ENCODE results near the gene SETD1B.
A peak's percentile ranks its signal among the peaks of the same experiment; 100 is the strongest.
"Not testable (repeated sequence)": the region's sequence is repeated elsewhere in the genome, so short reads cannot be mapped to it uniquely, and the experiment has no call there.

SETD1B gene

DNA sequence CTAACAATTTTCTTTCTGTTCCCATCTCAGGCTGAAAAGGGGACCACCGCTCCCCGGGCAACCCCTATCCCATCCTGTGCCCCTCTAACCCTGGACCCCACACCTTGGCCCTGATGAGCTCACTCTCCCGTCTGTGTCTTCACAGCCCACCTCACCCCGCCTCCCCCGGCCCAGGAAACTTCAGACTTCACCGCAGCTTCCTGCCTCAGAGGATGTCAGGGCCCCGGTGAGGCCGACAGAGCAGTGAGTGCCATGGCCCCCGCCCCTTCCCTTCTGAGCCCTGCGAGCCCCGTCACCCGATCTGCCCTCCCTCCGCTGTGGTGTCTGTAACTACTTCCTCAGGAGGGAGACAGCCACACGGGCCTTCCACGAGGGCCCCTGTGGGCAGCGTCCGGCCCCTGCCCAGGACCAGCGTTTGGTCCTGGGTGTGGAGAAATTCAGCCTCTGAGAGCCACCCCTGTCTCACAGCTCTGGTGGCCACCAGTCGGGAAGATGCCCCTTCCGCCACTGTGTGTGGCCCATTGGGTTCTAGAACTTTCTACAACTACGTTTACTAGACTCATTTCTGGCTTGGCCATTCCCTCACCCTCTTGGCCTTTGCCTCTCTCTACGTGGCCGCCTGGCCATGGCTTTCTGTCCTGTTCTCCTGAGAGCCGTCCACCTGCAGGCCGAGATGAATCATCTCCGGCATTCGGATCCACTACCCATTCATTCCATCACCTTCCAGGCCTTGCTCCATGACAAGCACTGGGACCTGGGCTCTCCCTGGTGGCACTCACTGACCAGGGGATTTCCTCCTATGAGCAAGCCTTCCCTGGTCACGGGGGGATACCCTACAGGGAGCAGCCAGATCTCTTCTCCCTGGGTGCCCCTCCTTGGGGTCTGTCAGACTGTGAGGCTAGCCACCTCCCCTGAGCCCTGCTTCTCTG, 13.7 kb upstream of the SETD1B start:
- H3K4me1 ChIP-seq (ENCODE audit: control insufficient read depth, insufficient read depth, low read length, unreplicated experiment): peaks cover 9% of the 10 kb centered on the region
- H3K27ac ChIP-seq (ENCODE audit: low read depth, low read length): no peak overlapping the region
- H3K36me3 ChIP-seq (ENCODE audit: insufficient read depth, low read length): no peaks in the 10 kb centered on the region
- H3K79me2 ChIP-seq (ENCODE audit: control insufficient read depth, insufficient read depth, low read length, unreplicated experiment): no peaks in the 10 kb centered on the region
- no peak overlapping the region for H3K4me3 ChIP-seq (ENCODE audit: low read depth, low read length)
- no peaks in the 10 kb centered on the region for H3K27me3 ChIP-seq (ENCODE audit: insufficient read depth, low read length)
- H2AFZ ChIP-seq (ENCODE audit: low read length, unreplicated experiment): no peak overlapping the region

DNA sequence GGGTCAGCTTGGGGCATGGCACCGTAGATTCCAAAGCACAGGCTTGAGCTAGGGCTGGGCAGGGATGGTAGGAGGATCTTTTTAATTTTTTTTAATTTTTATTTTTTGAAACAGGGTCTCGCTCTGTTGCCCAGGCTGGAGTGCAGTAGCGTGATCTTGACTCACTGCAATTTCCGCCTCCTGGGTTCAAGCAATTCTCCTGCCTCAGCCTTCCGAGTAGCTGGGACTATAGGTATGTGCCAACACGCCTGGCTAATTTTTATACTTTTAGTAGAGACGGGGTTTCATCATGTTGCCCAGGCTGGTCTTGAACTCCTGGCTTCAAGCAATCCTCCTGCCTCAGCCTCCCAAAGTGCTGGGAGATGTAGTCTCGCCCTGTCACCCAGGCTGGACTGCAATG, 13.0 kb upstream of the SETD1B start:
- not testable (repeated sequence) for H3K27ac ChIP-seq (ENCODE audit: low read depth, low read length); H3K4me3 ChIP-seq (ENCODE audit: low read depth, low read length); H3K36me3 ChIP-seq (ENCODE audit: insufficient read depth, low read length); H3K79me2 ChIP-seq (ENCODE audit: control insufficient read depth, insufficient read depth, low read length, unreplicated experiment); H3K27me3 ChIP-seq (ENCODE audit: insufficient read depth, low read length); H2AFZ ChIP-seq (ENCODE audit: low read length, unreplicated experiment)
- peaks cover 10% of the 10 kb centered on the region for H3K4me1 ChIP-seq (ENCODE audit: control insufficient read depth, insufficient read depth, low read length, unreplicated experiment)

DNA sequence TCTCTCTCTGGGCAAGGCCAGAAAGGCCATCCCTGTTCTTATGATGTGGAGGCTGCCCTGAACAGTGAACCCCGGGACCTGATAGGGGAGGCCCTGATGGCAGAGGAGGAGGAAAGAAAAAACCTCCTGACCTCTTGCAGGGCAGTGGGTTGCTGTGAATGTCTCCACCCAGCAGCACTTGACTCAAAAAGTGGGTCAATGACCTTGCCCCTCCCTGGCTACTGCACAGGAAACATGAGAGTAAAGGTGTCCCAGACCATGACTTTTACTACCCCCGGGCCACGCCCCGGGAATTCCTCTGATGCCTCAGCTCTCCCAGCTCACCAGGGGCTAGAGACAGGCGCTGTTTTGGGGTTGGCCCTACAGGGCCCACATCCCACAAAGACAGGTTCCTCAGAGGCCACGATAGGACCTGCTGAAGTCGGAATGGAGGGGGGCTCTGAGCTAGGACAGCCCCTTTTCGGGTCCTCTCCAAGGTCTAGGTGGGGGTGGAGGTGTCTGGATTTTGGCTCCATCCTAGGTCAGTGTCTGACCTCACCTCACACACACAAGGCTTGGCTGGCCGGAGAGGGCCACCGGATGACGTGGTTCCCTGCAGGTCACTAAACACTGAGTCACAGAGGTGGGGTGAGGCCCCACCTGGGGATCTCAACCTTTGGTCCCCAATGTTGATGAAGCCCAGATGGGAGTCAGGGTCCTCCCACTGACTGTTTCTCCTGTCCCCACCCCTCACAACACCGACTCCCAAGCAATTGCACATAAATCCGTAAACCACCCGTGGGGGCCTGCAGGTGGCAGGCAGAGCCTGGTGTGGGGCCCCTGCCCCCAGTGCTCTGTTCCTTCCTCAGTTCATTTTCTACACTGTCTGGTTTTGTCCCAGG, 11.9 kb upstream of the SETD1B start:
- Histone ChIP-seq H3K4me1 (ENCODE audit: control insufficient read depth, insufficient read depth, low read length, unreplicated experiment) (peaks cover 12% of the 10 kb centered on the region), H3K27ac (ENCODE audit: low read depth, low read length) (no peak overlapping the region), H3K4me3 (ENCODE audit: low read depth, low read length) (no peak overlapping the region), H3K36me3 (ENCODE audit: insufficient read depth, low read length) (no peaks in the 10 kb centered on the region), H2AFZ (ENCODE audit: low read length, unreplicated experiment) (no peak overlapping the region), H3K79me2 (ENCODE audit: control insufficient read depth, insufficient read depth, low read length, unreplicated experiment) (peaks cover 8% of the 10 kb centered on the region), H3K27me3 (ENCODE audit: insufficient read depth, low read length) (no peaks in the 10 kb centered on the region)

DNA sequence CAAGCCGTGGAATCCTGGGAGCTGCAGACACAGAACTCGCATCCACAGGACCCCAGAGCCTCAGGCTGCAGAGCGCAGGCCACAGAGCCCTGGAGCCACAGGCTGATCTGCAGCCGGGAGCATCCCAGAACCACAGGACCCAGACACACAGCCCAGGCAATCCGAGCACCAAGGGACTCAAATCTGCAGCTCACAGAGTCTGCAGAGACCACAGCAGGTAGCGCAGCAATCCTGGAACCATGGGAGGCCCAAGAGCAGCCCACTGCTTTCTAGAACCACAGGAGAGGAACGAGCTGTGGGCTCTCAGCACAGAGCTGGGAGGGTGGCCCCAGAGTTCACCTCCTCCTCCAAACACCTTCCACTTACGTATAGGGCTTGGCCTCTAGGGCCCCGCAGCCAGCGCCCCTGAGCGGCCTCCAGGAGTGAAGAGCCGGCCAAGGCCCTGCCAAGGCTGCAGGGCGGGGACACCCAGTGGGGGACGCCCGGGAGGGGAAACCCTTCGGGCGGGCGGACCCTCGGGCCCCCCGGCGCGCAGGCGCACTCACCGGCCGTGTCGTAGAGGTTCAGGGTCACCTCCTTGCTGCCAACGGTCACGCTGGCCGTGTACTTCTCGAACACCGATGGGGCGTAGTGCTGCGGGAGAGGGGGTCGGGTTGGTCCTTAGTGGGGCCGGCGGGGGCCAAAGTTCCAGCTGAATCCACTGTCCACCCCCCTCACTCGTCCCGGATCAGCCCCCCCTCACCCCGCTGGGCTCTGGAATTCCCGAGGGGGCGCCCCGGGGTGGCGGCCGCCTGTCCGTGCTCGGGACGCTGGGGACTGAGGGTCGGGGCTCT, 11.0 kb upstream of the SETD1B start:
- H3K4me3 ChIP-seq (ENCODE audit: low read depth, low read length): peak overlapping the region; percentile 87
- H3K27ac ChIP-seq (ENCODE audit: low read depth, low read length): no peak overlapping the region
- no peaks in the 10 kb centered on the region for H3K27me3 ChIP-seq (ENCODE audit: insufficient read depth, low read length)
- H3K36me3 ChIP-seq (ENCODE audit: insufficient read depth, low read length): no peaks in the 10 kb centered on the region
- no peak overlapping the region for H2AFZ ChIP-seq (ENCODE audit: low read length, unreplicated experiment)
- H3K79me2 ChIP-seq (ENCODE audit: control insufficient read depth, insufficient read depth, low read length, unreplicated experiment): peaks cover 14% of the 10 kb centered on the region
- peaks cover 15% of the 10 kb centered on the region for H3K4me1 ChIP-seq (ENCODE audit: control insufficient read depth, insufficient read depth, low read length, unreplicated experiment)

- Histone ChIP-seq H3K27me3 (ENCODE audit: insufficient read depth, low read length) (no peaks in the 10 kb centered on the region), H2AFZ (ENCODE audit: low read length, unreplicated experiment) (peak within 1 kb of the TSS; percentile 63), H3K36me3 (ENCODE audit: insufficient read depth, low read length) (no peaks in the 10 kb centered on the region; the same call in 1 of the 2 replicates), H3K4me1 (ENCODE audit: control insufficient read depth, insufficient read depth, low read length, unreplicated experiment) (peaks cover 21% of the 10 kb centered on the region), H3K4me3 (ENCODE audit: low read depth, low read length) (peak within 1 kb of the TSS; percentile 87), H3K79me2 (ENCODE audit: control insufficient read depth, insufficient read depth, low read length, unreplicated experiment) (peaks cover 20% of the 10 kb centered on the region), H3K27ac (ENCODE audit: low read depth, low read length) (peak within 1 kb of the TSS; percentile 33)
Observed at GRCh38 chr12:121793440-121793837, 10.4 kb upstream of the SETD1B start, which contains the start of gene RHOF. TSS of gene RHOF (minus strand) at chr12:121793688. CDS start at chr12:121793633, 55 bp downstream.

- Histone ChIP-seq H3K27me3 (ENCODE audit: insufficient read depth, low read length) (no peaks in the 10 kb centered on the region), H3K79me2 (ENCODE audit: control insufficient read depth, insufficient read depth, low read length, unreplicated experiment) (peaks cover 25% of the 10 kb centered on the region), H2AFZ (ENCODE audit: low read length, unreplicated experiment) (peak overlapping the region; percentile 63), H3K36me3 (ENCODE audit: insufficient read depth, low read length) (no peaks in the 10 kb centered on the region; the same call in 1 of the 2 replicates), H3K4me1 (ENCODE audit: control insufficient read depth, insufficient read depth, low read length, unreplicated experiment) (peaks cover 27% of the 10 kb centered on the region), H3K4me3 (ENCODE audit: low read depth, low read length) (peak overlapping the region; percentile 87), H3K27ac (ENCODE audit: low read depth, low read length) (peak overlapping the region; percentile 33)
Observed at GRCh38 chr12:121793838-121794533, 9.8 kb upstream of the SETD1B start.

DNA sequence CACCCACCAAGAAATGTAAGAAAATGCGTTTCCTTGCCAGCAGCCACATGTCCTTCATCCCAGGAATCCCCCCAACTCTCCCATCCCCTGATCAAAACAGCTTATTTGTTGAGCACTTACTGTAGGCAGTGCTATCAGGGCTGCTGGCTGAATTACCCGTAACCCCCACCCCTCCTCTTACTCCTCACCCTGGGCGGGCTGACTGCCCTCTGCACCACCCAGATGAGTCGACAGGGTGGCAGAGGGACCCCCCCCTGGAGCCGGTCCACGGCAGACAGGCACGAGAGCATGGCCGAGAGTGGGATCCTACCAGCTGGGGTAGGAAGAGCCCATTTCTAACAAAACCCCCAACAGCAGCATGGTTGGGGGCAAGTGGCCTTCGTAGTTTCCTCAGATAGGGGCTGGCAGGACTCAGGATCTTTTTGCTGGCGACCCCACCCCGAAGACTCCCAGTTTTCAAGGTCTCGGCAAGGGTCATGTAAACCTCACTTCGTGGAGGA, 9.2 kb upstream of the SETD1B start:
- peaks cover 31% of the 10 kb centered on the region for H3K4me1 ChIP-seq (ENCODE audit: control insufficient read depth, insufficient read depth, low read length, unreplicated experiment)
- H3K79me2 ChIP-seq (ENCODE audit: control insufficient read depth, insufficient read depth, low read length, unreplicated experiment): peaks cover 29% of the 10 kb centered on the region
- peak overlapping the region; percentile 33 for H3K27ac ChIP-seq (ENCODE audit: low read depth, low read length)
- no peak overlapping the region for H2AFZ ChIP-seq (ENCODE audit: low read length, unreplicated experiment)
- H3K36me3 ChIP-seq (ENCODE audit: insufficient read depth, low read length): no peaks in the 10 kb centered on the region; the same call in 1 of the 2 replicates
- H3K27me3 ChIP-seq (ENCODE audit: insufficient read depth, low read length): no peaks in the 10 kb centered on the region
- peak overlapping the region; percentile 87 for H3K4me3 ChIP-seq (ENCODE audit: low read depth, low read length)

- H3K36me3 ChIP-seq (ENCODE audit: insufficient read depth, low read length): no peaks in the 10 kb centered on the region; the same call in 1 of the 2 replicates
- H3K4me3 ChIP-seq (ENCODE audit: low read depth, low read length): peak overlapping the region; percentile 87
- H2AFZ ChIP-seq (ENCODE audit: low read length, unreplicated experiment): no peak overlapping the region
- H3K4me1 ChIP-seq (ENCODE audit: control insufficient read depth, insufficient read depth, low read length, unreplicated experiment): peaks cover 31% of the 10 kb centered on the region
- H3K79me2 ChIP-seq (ENCODE audit: control insufficient read depth, insufficient read depth, low read length, unreplicated experiment): peaks cover 29% of the 10 kb centered on the region
- H3K27ac ChIP-seq (ENCODE audit: low read depth, low read length): peak overlapping the region; percentile 33
- H3K27me3 ChIP-seq (ENCODE audit: insufficient read depth, low read length): no peaks in the 10 kb centered on the region
Observed at GRCh38 chr12:121795034-121795968, 8.5 kb upstream of the SETD1B start.
